ENCODE data around the gene ZBED4.

ZBED4 gene

GRCh38 chr22:49924113-49924833 is 70.6 kb downstream of the ZBED4 start:
- Histone ChIP-seq H3K9ac (ENCODE audit: low read length) (no peak overlapping the region), H3K9me3 (replicated peaks; ENCODE audit: insufficient read depth, low read length) (no peaks in the 10 kb centered on the region), H3K27ac (ENCODE audit: low read length) (no peak overlapping the region), H3F3A (ENCODE audit: insufficient read depth, low read length) (peaks cover 3% of the 10 kb centered on the region; the same call in 1 of the 2 replicates), H2AFZ (ENCODE audit: low read length) (no peak overlapping the region), H3K36me3 (replicated peaks; ENCODE audit: insufficient read depth, low read length) (no peaks in the 10 kb centered on the region), H3K4me2 (ENCODE audit: low read depth, low read length) (no peak overlapping the region), H3K27me3 (replicated peaks; ENCODE audit: insufficient read depth, low read length) (no peaks in the 10 kb centered on the region), H4K20me1 (ENCODE audit: insufficient read depth, low read length) (no peaks in the 10 kb centered on the region), H3K4me3 (ENCODE audit: low read length) (no peak overlapping the region), H3K9me2 (replicated peaks; ENCODE audit: insufficient read depth, low read length) (no peaks in the 10 kb centered on the region), H3K79me2 (ENCODE audit: low read length) (peaks cover 5% of the 10 kb centered on the region), H3K4me1 (ENCODE audit: low read length) (peaks cover 7% of the 10 kb centered on the region; the same call in 1 of the 2 replicates)
- TF ChIP-seq CTCF (IDR thresholded peaks at IDR 0.05; ENCODE audit: low read length) (no peak), EZH2 (optimal IDR thresholded peaks at IDR 0.05; ENCODE audit: low read depth, low read length) (no peak), EZH2phosphoT487 (IDR thresholded peaks at IDR 0.05; ENCODE audit: low read length) (no peak)
- DNase-seq = no peak

DNA sequence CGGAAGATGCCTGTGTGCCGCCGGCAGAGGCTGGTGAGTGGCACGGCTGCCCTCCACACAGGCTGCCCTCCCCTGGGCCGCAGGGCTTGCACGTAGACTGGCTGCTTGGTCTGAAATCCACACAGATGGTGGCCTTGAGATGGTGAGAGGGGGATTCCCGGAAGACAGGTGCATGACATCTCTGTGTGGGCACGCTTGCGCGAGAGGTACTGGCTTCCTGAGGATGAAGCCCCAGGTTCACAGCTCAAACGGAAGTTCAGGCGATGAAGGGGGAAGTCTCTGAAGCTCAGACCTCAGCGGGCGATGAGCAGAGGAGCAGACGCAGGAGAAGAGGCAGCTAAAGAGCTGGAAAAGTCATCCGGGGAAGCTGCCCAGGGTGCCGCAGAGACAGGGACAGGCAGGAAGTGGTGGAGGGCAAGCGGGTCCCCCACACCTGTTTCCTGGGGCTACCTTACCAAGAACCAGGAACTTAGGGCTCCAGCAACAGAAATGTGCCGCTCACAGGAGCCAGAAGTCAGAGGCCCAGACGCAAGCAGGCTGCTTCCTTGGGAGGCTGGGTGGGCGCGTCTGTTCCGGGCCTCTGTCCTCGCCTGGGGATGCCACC is 72.0 kb downstream of the ZBED4 start:
- no peak overlapping the region for H3K9ac ChIP-seq (ENCODE audit: low read length)

DNA sequence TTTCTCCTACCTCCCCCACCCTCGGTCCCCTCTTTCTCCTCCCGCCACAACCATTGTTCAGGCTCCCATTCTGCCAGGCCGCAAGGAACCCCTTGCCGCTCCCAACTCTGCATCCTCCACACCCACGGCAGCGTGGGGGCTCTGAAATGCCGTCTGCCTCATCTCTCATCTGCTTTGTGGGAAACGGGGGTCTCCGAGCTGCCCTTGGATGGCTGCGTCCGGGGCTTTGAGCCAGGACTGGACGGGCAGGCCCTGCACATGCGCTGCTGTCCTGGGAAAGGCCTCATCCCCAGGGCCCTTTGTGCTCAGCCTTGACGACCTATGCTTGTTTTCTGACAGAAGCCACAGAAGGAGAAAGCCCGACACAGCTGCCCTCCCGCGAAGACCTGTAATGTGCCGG is 73.3 kb downstream of the ZBED4 start:
- Histone ChIP-seq H4K20me1 (ENCODE audit: insufficient read depth, low read length) (no peaks in the 10 kb centered on the region), H3F3A (ENCODE audit: insufficient read depth, low read length) (peaks cover 15% of the 10 kb centered on the region), H2AFZ (ENCODE audit: low read length) (no peak overlapping the region), H3K4me2 (ENCODE audit: low read depth, low read length) (no peak overlapping the region), H3K79me2 (ENCODE audit: low read length) (no peaks in the 10 kb centered on the region), H3K36me3 (replicated peaks; ENCODE audit: insufficient read depth, low read length) (no peaks in the 10 kb centered on the region), H3K9me2 (replicated peaks; ENCODE audit: insufficient read depth, low read length) (no peaks in the 10 kb centered on the region), H3K4me3 (ENCODE audit: low read length) (no peak overlapping the region), H3K9me3 (replicated peaks; ENCODE audit: insufficient read depth, low read length) (no peaks in the 10 kb centered on the region), H3K27me3 (replicated peaks; ENCODE audit: insufficient read depth, low read length) (no peaks in the 10 kb centered on the region), H3K9ac (ENCODE audit: low read length) (no peak overlapping the region), H3K4me1 (ENCODE audit: low read length) (peaks cover 19% of the 10 kb centered on the region), H3K27ac (ENCODE audit: low read length) (no peak overlapping the region)
- no peak for TF ChIP-seq EZH2phosphoT487 (IDR thresholded peaks at IDR 0.05; ENCODE audit: low read length)
- no peak for TF ChIP-seq CTCF (IDR thresholded peaks at IDR 0.05; ENCODE audit: low read length)
- TF ChIP-seq EZH2 (optimal IDR thresholded peaks at IDR 0.05; ENCODE audit: low read depth, low read length) = no peak
- DNase-seq = no peak

More for the DNA sequence above, 72.0 kb downstream of the ZBED4 start:
- TF ChIP-seq EZH2phosphoT487 (IDR thresholded peaks at IDR 0.05; ENCODE audit: low read length) (no peak), EZH2 (optimal IDR thresholded peaks at IDR 0.05; ENCODE audit: low read depth, low read length) (no peak), CTCF (IDR thresholded peaks at IDR 0.05; ENCODE audit: low read length) (no peak)
- Histone ChIP-seq H3K9me3 (replicated peaks; ENCODE audit: insufficient read depth, low read length) (no peaks in the 10 kb centered on the region), H3F3A (ENCODE audit: insufficient read depth, low read length) (peaks cover 3% of the 10 kb centered on the region), H3K27me3 (replicated peaks; ENCODE audit: insufficient read depth, low read length) (no peaks in the 10 kb centered on the region), H3K36me3 (replicated peaks; ENCODE audit: insufficient read depth, low read length) (no peaks in the 10 kb centered on the region), H2AFZ (ENCODE audit: low read length) (no peak overlapping the region), H3K4me3 (ENCODE audit: low read length) (no peak overlapping the region), H4K20me1 (ENCODE audit: insufficient read depth, low read length) (no peaks in the 10 kb centered on the region), H3K4me1 (ENCODE audit: low read length) (peaks cover 7% of the 10 kb centered on the region), H3K9me2 (replicated peaks; ENCODE audit: insufficient read depth, low read length) (no peaks in the 10 kb centered on the region), H3K27ac (ENCODE audit: low read length) (peak overlapping the region; percentile 6; the same call in 1 of the 2 replicates), H3K79me2 (ENCODE audit: low read length) (no peaks in the 10 kb centered on the region), H3K4me2 (ENCODE audit: low read depth, low read length) (peak overlapping the region; percentile 4; the same call in 1 of the 2 replicates)
- peak; percentile 23 for DNase-seq
